Activated CD8-positive, alpha-beta memory T cell treated with anti-CD3 and anti-CD28 coated beads, Interleukin-2, amount 10 ng/mL, durations not matched to agents 7 days and 5 days (primary cell): ENCODE results near the gene DNAAF8. TPM values are rescaled to one million over a fixed set of nuclear protein-coding genes. Genes with fewer than 3 reads are reported as not detected.

Source experiments
- ATAC-seq: fragments of 150-1000 bp; cut with Tn5 transposase; one replicate; pipeline ENCODE4 v1.10.0; 2021; ENCODE audit warnings: moderate library complexity
- CTCF ChIA-PET: fragments of 350-600 bp; sonication (Branson Sonifier 250); formaldehyde crosslinking; loops from one replicate; lab custom pipeline; 2021; ENCODE audit warnings: antibody characterized with exemption; lab: Charles Lee
- DNase-seq: peaks from one replicate; pipeline ENCODE4 v3.0.0-alpha.2; 2020
- H3K27ac Mint-ChIP-seq: one replicate; pipeline ENCODE4 v1.8.0; 2021; ENCODE audit warnings: mild to moderate bottlenecking, mixed read lengths
- H3K27me3 Mint-ChIP-seq: one replicate; pipeline ENCODE4 v1.8.0; 2021; ENCODE audit warnings: mixed read lengths
- H3K36me3 Mint-ChIP-seq: one replicate; pipeline ENCODE4 v1.8.0; 2021; ENCODE audit warnings: mild to moderate bottlenecking, mixed read lengths
- H3K4me1 Mint-ChIP-seq: one replicate; pipeline ENCODE4 v1.8.0; 2021; ENCODE audit warnings: mixed read lengths
- H3K4me3 Mint-ChIP-seq: one replicate; pipeline ENCODE4 v1.8.0; 2021; ENCODE audit warnings: mild to moderate bottlenecking, moderate library complexity, mixed read lengths
- H3K9me3 Mint-ChIP-seq: one replicate; pipeline ENCODE4 v1.8.0; 2022; ENCODE audit warnings: low read depth, mixed read lengths
- total RNA-seq, 2 experiments: library from RNA; stranded (reverse); gene quantifications; one replicate each; pipeline ENCODE4 v1.2.3, GENCODE V29; 2021

The DNAAF8 gene
- total RNA-seq, 2 experiments from 2014 or later, result 0.30 TPM; not detected in 1

GRCh38 chr16:4755687-4756086 is 21.4 kb downstream of the DNAAF8 start:
- Mint-ChIP-seq H3K36me3 (peaks cover 34% of the 10 kb centered on the region), H3K27me3 (no peaks in the 10 kb centered on the region), H3K9me3 (peaks cover 4% of the 10 kb centered on the region), H3K27ac (no peak overlapping the region), H3K4me1 (no peaks in the 10 kb centered on the region), H3K4me3 (no peak overlapping the region)
- ATAC-seq (no peak), DNase-seq (no peak)
- CTCF ChIA-PET, result no interaction called here

GRCh38 chr16:4760221-4760910 is 26.0 kb downstream of the DNAAF8 start:
- Mint-ChIP-seq H3K27ac (no peak overlapping the region), H3K4me1 (no peaks in the 10 kb centered on the region), H3K36me3 (peaks cover 24% of the 10 kb centered on the region), H3K27me3 (no peaks in the 10 kb centered on the region), H3K4me3 (no peak overlapping the region), H3K9me3 (peaks cover 4% of the 10 kb centered on the region)
- CTCF ChIA-PET, result no interaction called here
- ATAC-seq (no peak), DNase-seq (no peak)

GRCh38 chr16:4762205-4762604 is 27.9 kb downstream of the DNAAF8 start:
- no peak for DNase-seq
- Mint-ChIP-seq H3K9me3 (no peaks in the 10 kb centered on the region), H3K27me3 (no peaks in the 10 kb centered on the region), H3K4me1 (peaks cover 12% of the 10 kb centered on the region), H3K4me3 (no peak overlapping the region), H3K36me3 (peaks cover 14% of the 10 kb centered on the region), H3K27ac (no peak overlapping the region)
- CTCF ChIA-PET, result interaction anchor here (1.2 kb wide), 1 partner anchor 28 kb away, joined by 4 read pairs; the partner anchor contains the start of genes ANKS3 and DNAAF8
- ATAC-seq, result no peak

- Mint-ChIP-seq H3K27ac (no peak overlapping the region), H3K4me1 (peaks cover 24% of the 10 kb centered on the region), H3K4me3 (no peak overlapping the region), H3K9me3 (no peaks in the 10 kb centered on the region), H3K36me3 (peaks cover 10% of the 10 kb centered on the region), H3K27me3 (no peaks in the 10 kb centered on the region)
- CTCF ChIA-PET, result interaction anchor here (1.4 kb wide), 1 partner anchor 29 kb away, joined by 5 read pairs; the partner anchor contains the start of genes ANKS3 and DNAAF8
- no peak for DNase-seq
- no peak for ATAC-seq
These were observed 29.5 kb downstream of the DNAAF8 start for GRCh38 chr16:4763791-4764190.

GRCh38 chr16:4765511-4766474 is 31.5 kb downstream of the DNAAF8 start:
- Mint-ChIP-seq H3K4me1 (peaks cover 24% of the 10 kb centered on the region), H3K9me3 (no peaks in the 10 kb centered on the region), H3K27ac (peak overlapping the region; percentile 84), H3K36me3 (peaks cover 2% of the 10 kb centered on the region), H3K4me3 (peak overlapping the region; percentile 76), H3K27me3 (no peaks in the 10 kb centered on the region)
- DNase-seq (no peak), ATAC-seq (no peak)
- CTCF ChIA-PET, result interaction anchor here (0.6 to 1.7 kb wide), 2 partner anchors 102 to 190 kb away, joined by 3 read pairs; no protein-coding TSS in a partner anchor

- Mint-ChIP-seq H3K27me3 (no peaks in the 10 kb centered on the region), H3K9me3 (no peaks in the 10 kb centered on the region), H3K4me3 (peak within 1 kb of the TSS; percentile 82), H3K36me3 (peaks cover 2% of the 10 kb centered on the region), H3K27ac (peak within 1 kb of the TSS; percentile 87), H3K4me1 (peaks cover 24% of the 10 kb centered on the region)
- CTCF ChIA-PET, result interaction anchor here (0.6 to 1.9 kb wide), 2 partner anchors 32 to 104 kb away, joined by 3 to 7 read pairs; partner anchors contain the start of genes ANKS3 and DNAAF8
- peak; percentile 95 for DNase-seq
- peak; percentile 82 for ATAC-seq
These were observed 32.7 kb downstream of the DNAAF8 start, which contains the start of gene ZNF500 for GRCh38 chr16:4766875-4767628. Gene ZNF500 (minus strand): TSS chr16:4767162. CDS start chr16:4765978, 1,184 bp downstream.

- Mint-ChIP-seq H3K9me3 (no peaks in the 10 kb centered on the region), H3K36me3 (peaks cover 2% of the 10 kb centered on the region), H3K4me1 (peaks cover 24% of the 10 kb centered on the region), H3K27ac (peak overlapping the region; percentile 85), H3K4me3 (peak overlapping the region; percentile 82), H3K27me3 (no peaks in the 10 kb centered on the region)
- CTCF ChIA-PET, result interaction anchor here (1.9 to 2.3 kb wide), 2 partner anchors 33 to 34 kb away, joined by 7 to 12 read pairs; partner anchors contain the start of genes ANKS3, DNAAF8 and ROGDI
- ATAC-seq (no peak), DNase-seq (no peak)
These were observed 33.7 kb downstream of the DNAAF8 start for GRCh38 chr16:4767872-4768548.

- Mint-ChIP-seq H3K27me3 (no peaks in the 10 kb centered on the region), H3K27ac (peak overlapping the region; percentile 85), H3K4me1 (peaks cover 24% of the 10 kb centered on the region), H3K36me3 (peaks cover 2% of the 10 kb centered on the region), H3K4me3 (peak overlapping the region; percentile 82), H3K9me3 (no peaks in the 10 kb centered on the region)
- ATAC-seq (peak; percentile 81), DNase-seq (peak; percentile 93)
- CTCF ChIA-PET, result interaction anchor here (1.9 to 2.3 kb wide), 2 partner anchors 33 to 34 kb away, joined by 7 to 12 read pairs; partner anchors contain the start of genes ANKS3, DNAAF8 and ROGDI
These were observed 34.4 kb downstream of the DNAAF8 start for GRCh38 chr16:4768549-4769305.

GRCh38 chr16:4769306-4769638 is 34.9 kb downstream of the DNAAF8 start:
- DNase-seq (no peak), ATAC-seq (no peak)
- Mint-ChIP-seq H3K4me1 (peaks cover 24% of the 10 kb centered on the region), H3K27ac (no peak overlapping the region), H3K4me3 (peak overlapping the region; percentile 82), H3K9me3 (no peaks in the 10 kb centered on the region), H3K36me3 (no peaks in the 10 kb centered on the region), H3K27me3 (no peaks in the 10 kb centered on the region)
- CTCF ChIA-PET, result interaction anchor here (1.9 to 2.3 kb wide), 2 partner anchors 33 to 35 kb away, joined by 7 to 12 read pairs; partner anchors contain the start of genes ANKS3, DNAAF8 and ROGDI

GRCh38 chr16:4771646-4772045 is 37.3 kb downstream of the DNAAF8 start:
- H3K9me3 Mint-ChIP-seq, result no peaks in the 10 kb centered on the region
- no peak overlapping the region for H3K27ac Mint-ChIP-seq
- DNase-seq, result no peak
- peaks cover 14% of the 10 kb centered on the region for H3K4me1 Mint-ChIP-seq
- CTCF ChIA-PET, result no interaction called here
- ATAC-seq, result no peak
- H3K36me3 Mint-ChIP-seq, result no peaks in the 10 kb centered on the region
- no peaks in the 10 kb centered on the region for H3K27me3 Mint-ChIP-seq
- H3K4me3 Mint-ChIP-seq, result no peak overlapping the region

- H3K9me3 Mint-ChIP-seq, result no peaks in the 10 kb centered on the region
- H3K27ac Mint-ChIP-seq, result no peak overlapping the region
- H3K4me3 Mint-ChIP-seq, result no peak overlapping the region
- H3K4me1 Mint-ChIP-seq, result peaks cover 11% of the 10 kb centered on the region
- ATAC-seq (no peak), DNase-seq (no peak)
- CTCF ChIA-PET, result no interaction called here
- H3K27me3 Mint-ChIP-seq, result no peaks in the 10 kb centered on the region
- no peaks in the 10 kb centered on the region for H3K36me3 Mint-ChIP-seq
These were observed 38.0 kb downstream of the DNAAF8 start for GRCh38 chr16:4772351-4772750.

GRCh38 chr16:4775005-4775404 is 40.7 kb downstream of the DNAAF8 start:
- no peaks in the 10 kb centered on the region for H3K27me3 Mint-ChIP-seq
- H3K4me1 Mint-ChIP-seq, result no peaks in the 10 kb centered on the region
- ATAC-seq (no peak), DNase-seq (no peak)
- H3K36me3 Mint-ChIP-seq, result no peaks in the 10 kb centered on the region
- H3K27ac Mint-ChIP-seq, result no peak overlapping the region
- H3K9me3 Mint-ChIP-seq, result no peaks in the 10 kb centered on the region
- H3K4me3 Mint-ChIP-seq, result no peak overlapping the region
- CTCF ChIA-PET, result no interaction called here
